Cardiac fibroblast (primary cell): ENCODE results near the gene RNU5D-1.

Experiments
- DNase-seq, 2 donors: peaks; one replicate each; pipeline versions ENCODE4 v3.0.0 to v3.0.0-alpha.2; 2010; ENCODE audit warnings: low read depth in 2 of 2
- H3K4me3 ChIP-seq, 2 donors: replicated peaks in 1 of 2; 1 replicate in 1 of 2; 2 replicates in 1 of 2; pipeline ENCODE4 v1.5.1; 2011; ENCODE audit warnings: low read depth in 2 of 2, low read length in 2 of 2, mild to moderate bottlenecking in 2 of 2, moderate library complexity in 1 of 2
- CTCF ChIP-seq: IDR thresholded peaks from one replicate; pipeline ENCODE4 v1.5.1; 2011; ENCODE audit warnings: low read depth, mild to moderate bottlenecking, low read length, inconsistent platforms

RNU5D-1 gene

GRCh38 chr1:44724955-44725698, 5.8 kb downstream of the RNU5D-1 start:
- H3K4me3 ChIP-seq: no peak overlapping the region
- TF ChIP-seq CTCF: no peak
- DNase-seq: no peak

DNA sequence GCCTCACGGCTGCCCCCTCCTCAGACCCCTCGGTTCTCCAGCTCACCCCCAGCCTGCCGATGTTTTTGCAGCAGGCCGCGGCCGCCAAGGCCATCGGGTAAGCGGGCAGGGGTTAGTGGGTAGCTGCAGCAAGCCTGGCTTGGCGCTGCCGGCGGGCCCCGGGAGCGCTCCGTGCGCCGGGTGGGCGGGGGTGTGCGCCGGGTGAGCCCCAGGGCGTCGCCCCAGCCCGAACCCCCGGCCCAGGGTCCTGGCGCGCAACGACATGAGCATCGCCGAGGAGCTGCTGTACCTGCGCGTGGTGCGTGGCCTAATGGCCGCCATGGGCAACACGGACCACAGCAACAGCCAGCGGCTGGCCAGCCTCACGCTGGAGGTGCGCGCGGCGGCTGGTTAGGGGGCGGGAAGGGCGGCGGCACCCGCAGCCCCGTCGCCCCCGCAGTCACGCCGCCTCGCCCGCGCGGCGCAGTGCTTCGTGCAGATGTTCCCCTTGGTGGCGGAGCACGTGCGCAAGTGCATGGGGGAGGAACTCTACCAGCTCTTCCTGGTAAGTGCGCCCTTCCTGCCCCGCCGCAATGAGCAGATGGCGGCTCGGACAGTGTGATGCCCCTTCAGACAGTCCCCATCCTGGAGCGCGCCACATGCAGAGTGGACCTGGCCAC, 6.5 kb downstream of the RNU5D-1 start:
- no peak overlapping the region for H3K4me3 ChIP-seq
- TF ChIP-seq CTCF: no peak
- DNase-seq: no peak

DNA sequence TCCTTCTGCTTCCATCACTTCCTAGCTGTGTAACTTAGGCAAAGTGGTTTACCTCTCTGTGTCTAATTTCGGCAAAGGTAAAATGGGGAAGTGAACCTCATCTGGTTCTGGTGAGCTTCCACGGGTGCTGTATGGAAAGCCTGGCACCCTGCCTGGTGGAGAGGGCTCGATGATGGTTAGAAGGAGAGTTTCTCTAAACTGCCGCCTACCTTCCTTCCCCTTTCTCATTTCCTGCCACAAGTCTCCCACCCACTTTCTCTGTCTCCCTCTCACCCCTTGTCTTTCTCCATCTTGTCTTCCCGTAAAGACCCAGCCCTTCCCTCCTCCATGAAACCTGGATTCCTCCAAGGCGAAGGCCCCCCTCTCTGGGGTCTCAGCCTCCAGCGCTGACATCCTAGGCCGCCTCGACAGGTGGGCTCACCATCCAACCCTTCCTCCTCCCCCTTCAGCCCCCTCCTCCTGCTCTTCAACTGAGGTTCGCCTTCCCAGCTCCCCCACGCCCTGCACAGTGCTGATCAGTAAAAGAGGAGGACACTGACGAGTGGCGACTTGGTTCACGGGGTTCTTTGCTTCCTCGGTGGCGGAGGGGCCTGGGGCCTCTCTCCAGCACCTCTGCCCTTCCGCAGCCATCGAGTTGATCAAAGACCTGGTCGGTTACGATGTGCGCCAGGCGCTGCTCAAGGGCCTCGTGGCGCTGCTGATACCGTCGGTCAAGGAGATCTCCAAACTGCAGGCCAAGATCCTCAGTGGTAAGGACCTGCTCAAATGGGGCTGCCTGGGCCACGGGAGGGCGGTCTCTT, 7.3 kb downstream of the RNU5D-1 start:
- no peak for DNase-seq
- no peak overlapping the region for H3K4me3 ChIP-seq

GRCh38 chr1:44723064-44723463, 7.9 kb downstream of the RNU5D-1 start:
- DNase-seq: no peak
- TF ChIP-seq CTCF: no peak

More for the DNA sequence above, 7.3 kb downstream of the RNU5D-1 start:
- TF ChIP-seq CTCF: no peak

GRCh38 chr1:44721485-44722361, 9.2 kb downstream of the RNU5D-1 start:
- peak; percentile 94 to 96 for DNase-seq
- no peak for TF ChIP-seq CTCF
- H3K4me3 ChIP-seq: no peak overlapping the region

More at GRCh38 chr1:44723064-44723463, 7.9 kb downstream of the RNU5D-1 start:
- H3K4me3 ChIP-seq: no peak overlapping the region

DNA sequence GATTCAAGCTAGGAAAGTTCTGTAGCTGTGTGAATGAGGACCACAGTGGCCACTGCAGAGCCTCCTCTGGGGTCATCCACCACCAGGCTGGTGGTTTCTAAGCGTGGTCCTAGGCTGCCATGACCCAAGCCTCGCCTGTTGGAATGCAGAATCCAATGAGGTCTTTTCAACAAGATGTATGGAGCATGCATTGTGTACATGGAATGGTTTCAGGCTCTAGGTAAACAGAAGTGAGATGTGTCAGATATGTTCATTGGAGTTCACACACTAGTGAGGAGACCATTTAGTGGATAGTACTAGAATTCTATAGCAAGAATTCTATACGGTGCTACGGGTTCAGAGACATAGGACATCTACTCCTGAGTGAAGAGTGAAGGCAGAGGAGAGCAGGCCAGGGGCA, 10.7 kb downstream of the RNU5D-1 start:
- DNase-seq: no peak
- no peak for TF ChIP-seq CTCF
- H3K4me3 ChIP-seq: no peak overlapping the region
